Activated CD4-positive, alpha-beta T cell treated with anti-CD3 and anti-CD28 coated beads for 36 hours (primary cell): ENCODE results near the gene TUBGCP6. TPM values are rescaled to one million over a fixed set of nuclear protein-coding genes. Genes with fewer than 3 reads are reported as not detected.

Source experiments
- ATAC-seq: fragments of 200-7000 bp; cut with Tn5 transposase; one replicate; pipeline ENCODE4 v1.10.0; 2021; ENCODE audit warnings: mild to moderate bottlenecking, moderate library complexity
- CTCF ChIA-PET: fragments of 350-600 bp; sonication (Branson Sonifier 250); formaldehyde crosslinking; loops from one replicate; lab custom pipeline; 2021; ENCODE audit warnings: antibody characterized with exemption; lab: Charles Lee
- POLR2A ChIA-PET: fragments of 350-600 bp; sonication (Branson Sonifier 250); formaldehyde crosslinking; loops from one replicate; lab custom pipeline; 2021; ENCODE audit warnings: antibody characterized with exemption, inconsistent platforms; lab: Charles Lee
- DNase-seq: peaks from one replicate; pipeline ENCODE4 v3.0.0-alpha.2; 2020
- H3K27ac Mint-ChIP-seq: one replicate; pipeline ENCODE4 v1.8.0; 2021; ENCODE audit warnings: mixed read lengths
- H3K27me3 Mint-ChIP-seq: one replicate; pipeline ENCODE4 v1.8.0; 2021; ENCODE audit warnings: mixed read lengths
- H3K36me3 Mint-ChIP-seq: one replicate; pipeline ENCODE4 v1.8.0; 2021; ENCODE audit warnings: low read depth, mixed read lengths
- H3K4me1 Mint-ChIP-seq: one replicate; pipeline ENCODE4 v1.8.0; 2021; ENCODE audit warnings: mixed read lengths
- H3K4me3 Mint-ChIP-seq: one replicate; pipeline ENCODE4 v1.8.0; 2021; ENCODE audit warnings: mild to moderate bottlenecking, moderate library complexity, mixed read lengths
- H3K9me3 Mint-ChIP-seq: one replicate; pipeline ENCODE4 v1.8.0; 2021; ENCODE audit warnings: low read depth, mixed read lengths
- intact Hi-C, 2 experiments: fragments of 100-400 bp; cut with DNase I in 1 of 2; cut with micrococcal nuclease in 1 of 2; formaldehyde crosslinking; loops; one replicate each; pipeline versions ENCODE4 v1.14.2 to v1.15.1; 2022 to 2024; cut with DNase I, micrococcal nuclease
- total RNA-seq, 2 experiments: library from RNA; stranded (reverse); gene quantifications; one replicate each; pipeline ENCODE4 v1.2.3, GENCODE V29; 2021

Gene TUBGCP6
- total RNA-seq, 2 experiments from 2014 or later, result 42.2 to 49.2 TPM

- Mint-ChIP-seq H3K9me3 (no peaks in the 10 kb centered on the region), H3K36me3 (peaks cover 1% of the 10 kb centered on the region), H3K4me3 (no peak overlapping the region), H3K4me1 (peaks cover 7% of the 10 kb centered on the region), H3K27me3 (peaks cover 8% of the 10 kb centered on the region), H3K27ac (no peak overlapping the region)
- ChIA-PET CTCF (interaction anchor here (0.6 kb wide), 1 partner anchor 13 kb away, joined by 3 read pairs; no protein-coding TSS in a partner anchor), POLR2A (no interaction called here)
- intact Hi-C loops, result no loop called here
- no peak for ATAC-seq
- no peak for DNase-seq
These were observed 10.3 kb upstream of the TUBGCP6 start for GRCh38 chr22:50255099-50255498.

DNA sequence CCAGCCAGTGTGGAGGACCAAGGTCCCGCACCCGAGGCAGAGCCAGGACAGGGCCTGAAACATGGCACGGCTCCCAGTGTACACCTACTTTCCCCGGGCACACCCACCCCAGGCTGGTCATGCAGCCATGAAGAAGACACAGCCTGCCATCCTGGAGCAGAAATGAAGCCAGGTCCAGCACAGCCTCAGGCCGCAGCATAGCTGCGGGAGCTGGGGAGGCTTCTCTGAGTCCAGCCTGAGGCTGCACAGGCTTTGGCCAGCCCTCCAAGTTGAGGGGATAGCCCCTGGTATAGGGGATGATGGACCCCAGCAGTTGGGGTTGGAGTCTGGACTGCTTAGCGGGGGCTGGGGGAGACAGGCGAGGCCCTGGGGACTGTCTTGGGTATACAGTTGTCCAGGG, 9.1 kb upstream of the TUBGCP6 start:
- intact Hi-C loops, result no loop called here
- Mint-ChIP-seq H3K27me3 (peaks cover 4% of the 10 kb centered on the region), H3K27ac (no peak overlapping the region), H3K36me3 (peaks cover 1% of the 10 kb centered on the region), H3K4me3 (no peak overlapping the region), H3K4me1 (peaks cover 12% of the 10 kb centered on the region), H3K9me3 (no peaks in the 10 kb centered on the region)
- ChIA-PET CTCF (no interaction called here), POLR2A (no interaction called here)
- DNase-seq (no peak), ATAC-seq (no peak)

DNA sequence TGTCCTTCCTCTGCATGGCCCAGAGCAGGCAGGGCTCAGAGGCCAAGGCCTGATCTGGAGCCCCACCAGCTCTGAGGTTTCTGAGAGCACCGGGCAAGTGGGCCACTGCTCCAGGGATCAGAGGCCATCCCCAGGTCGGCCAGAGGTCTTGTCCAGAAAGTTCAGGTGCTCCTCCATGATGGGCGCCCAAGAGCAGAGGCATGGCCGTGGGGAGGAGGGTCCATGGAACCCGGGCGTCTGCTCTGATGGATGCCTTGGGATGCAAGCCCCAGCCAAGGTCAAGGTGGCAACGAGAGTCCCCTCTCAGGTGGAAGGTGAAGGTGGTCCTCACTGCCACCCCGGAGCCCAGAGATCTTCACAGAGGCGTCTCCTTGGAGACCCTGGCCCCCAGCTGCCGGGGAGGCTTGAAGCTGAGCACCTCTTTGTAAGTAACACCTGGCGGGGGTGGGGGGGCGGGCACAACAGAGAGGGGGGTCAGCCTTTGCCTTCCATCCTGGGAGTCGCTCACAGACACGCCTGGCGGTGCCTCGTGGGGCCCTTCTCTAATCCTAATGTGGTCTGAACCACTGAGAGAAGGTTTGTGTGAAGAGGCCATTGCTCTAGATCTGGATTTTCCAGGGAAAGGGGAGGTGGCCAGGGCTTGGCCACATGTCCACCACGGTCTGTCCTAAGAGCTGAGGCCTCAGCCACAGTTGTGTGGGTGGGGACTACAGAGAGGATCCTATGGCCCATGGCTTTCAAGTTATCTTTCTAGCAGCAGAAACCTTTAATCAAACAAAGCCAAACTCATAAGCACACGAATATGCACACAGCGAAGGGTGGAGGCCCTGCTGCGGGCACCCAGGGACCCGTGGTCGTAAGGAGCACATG, 8.5 kb upstream of the TUBGCP6 start:
- Mint-ChIP-seq H3K36me3 (peaks cover 1% of the 10 kb centered on the region), H3K27ac (no peak overlapping the region), H3K9me3 (no peaks in the 10 kb centered on the region), H3K4me3 (no peak overlapping the region), H3K4me1 (peaks cover 12% of the 10 kb centered on the region), H3K27me3 (no peaks in the 10 kb centered on the region)
- POLR2A ChIA-PET, result interaction anchor here (0.7 kb wide), 1 partner anchor 329 kb away, joined by 3 read pairs; the partner anchor contains the start of gene CHKB
- ATAC-seq (no peak), DNase-seq (no peak)
- intact Hi-C loops, result no loop called here
- CTCF ChIA-PET, result interaction anchor here (0.6 to 1.9 kb wide), 10 partner anchors 9 to 245 kb away, joined by 3 to 6 read pairs (median 3); partner anchors contain the start of gene DENND6B

GRCh38 chr22:50252082-50253045, 7.5 kb upstream of the TUBGCP6 start:
- CTCF ChIA-PET, result interaction anchor here (0.5 to 1.9 kb wide), 11 partner anchors 10 to 246 kb away, joined by 3 to 6 read pairs (median 3); partner anchors contain the start of gene DENND6B
- no peaks in the 10 kb centered on the region for H3K9me3 Mint-ChIP-seq
- intact Hi-C loops, result loop anchor here in 1 of 2 experiments (1.0 kb wide), 1 partner anchor 114 kb away; no protein-coding TSS in a partner anchor
- no peak overlapping the region for H3K4me3 Mint-ChIP-seq
- H3K36me3 Mint-ChIP-seq, result peaks cover 8% of the 10 kb centered on the region
- no peaks in the 10 kb centered on the region for H3K27me3 Mint-ChIP-seq
- DNase-seq, result peak; percentile 84
- POLR2A ChIA-PET, result interaction anchor here (0.7 kb wide), 1 partner anchor 330 kb away, joined by 3 read pairs; the partner anchor contains the start of gene CHKB
- H3K4me1 Mint-ChIP-seq, result peaks cover 18% of the 10 kb centered on the region
- peak; percentile 60 for ATAC-seq
- no peak overlapping the region for H3K27ac Mint-ChIP-seq

- Mint-ChIP-seq H3K36me3 (peaks cover 11% of the 10 kb centered on the region), H3K4me3 (peak overlapping the region; percentile 12), H3K4me1 (peaks cover 19% of the 10 kb centered on the region), H3K27ac (no peak overlapping the region), H3K27me3 (no peaks in the 10 kb centered on the region), H3K9me3 (no peaks in the 10 kb centered on the region)
- ATAC-seq (no peak), DNase-seq (no peak)
- intact Hi-C loops, result loop anchor here in 1 of 2 experiments (1.0 to 2.0 kb wide), 6 partner anchors 19 to 229 kb away; partner anchors contain the start of genes ADM2, DENND6B and MAPK11
- CTCF ChIA-PET, result interaction anchor here (0.7 to 1.9 kb wide), 7 partner anchors 10 to 290 kb away, joined by 3 to 12 read pairs (median 4); partner anchors contain the start of gene DENND6B
- POLR2A ChIA-PET, result interaction anchor here (0.6 to 0.8 kb wide), 2 partner anchors 43 to 65 kb away, joined by 3 read pairs; no protein-coding TSS in a partner anchor
These were observed 6.8 kb upstream of the TUBGCP6 start for GRCh38 chr22:50251477-50252081.

DNA sequence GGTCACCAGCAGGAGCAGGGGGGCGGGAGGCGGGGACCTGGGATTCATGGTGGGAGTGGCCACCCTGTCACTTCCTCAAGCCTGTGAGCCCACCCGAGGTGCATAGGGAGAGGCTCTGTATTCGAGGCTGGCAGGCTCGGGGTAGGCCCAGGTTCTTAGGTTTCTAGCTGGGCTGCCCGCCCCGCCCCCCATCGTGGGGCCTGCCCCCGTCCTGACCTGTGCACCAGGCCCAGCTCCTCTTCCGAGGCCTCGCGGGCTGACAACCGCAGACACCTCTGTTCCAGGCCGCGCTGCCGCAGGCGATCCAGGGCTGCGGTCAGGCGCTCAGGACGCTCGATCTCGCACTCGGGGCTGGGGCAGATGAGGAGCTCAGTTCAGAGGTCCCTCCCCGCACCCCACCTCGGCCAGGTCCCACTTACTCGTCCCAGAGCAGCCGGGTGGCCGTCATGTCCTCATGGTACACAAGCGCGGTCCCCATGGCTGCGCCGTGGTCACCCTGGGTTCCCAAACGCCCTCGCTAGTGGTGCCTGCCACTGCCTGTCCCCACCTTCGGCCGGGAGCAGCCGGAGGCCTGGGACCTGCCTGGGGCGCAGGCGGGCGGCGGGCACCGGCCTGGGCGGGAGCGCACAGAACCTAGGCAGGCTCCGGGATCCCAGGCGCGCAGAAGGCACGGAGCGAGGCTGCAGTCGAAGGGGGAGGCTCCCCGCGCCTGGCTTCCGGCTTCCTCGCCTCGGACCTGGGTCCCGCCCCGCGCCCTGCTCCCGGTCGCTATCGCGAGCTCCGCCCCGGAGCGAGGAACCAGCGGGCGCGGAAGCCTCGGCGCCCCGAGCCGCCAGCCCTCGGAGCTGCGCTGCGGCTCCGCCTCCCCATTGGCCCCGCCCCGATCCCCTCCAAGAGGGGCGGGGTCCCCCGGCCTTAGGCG, 6.0 kb upstream of the TUBGCP6 start, which contains the start of gene HDAC10:
Gene HDAC10 (minus strand): TSS at position 711 of the 922 bp plus-strand sequence. CDS start 233 bp downstream, at position 478.
- Mint-ChIP-seq H3K4me1 (peaks cover 19% of the 10 kb centered on the region), H3K9me3 (no peaks in the 10 kb centered on the region), H3K27ac (peak within 1 kb of the TSS; percentile 51), H3K27me3 (no peaks in the 10 kb centered on the region), H3K36me3 (peaks cover 11% of the 10 kb centered on the region), H3K4me3 (peak within 1 kb of the TSS; percentile 82)
- ChIA-PET POLR2A (interaction anchor here (0.6 to 0.8 kb wide), 2 partner anchors 42 to 66 kb away, joined by 3 read pairs; no protein-coding TSS in a partner anchor), CTCF (interaction anchor here (0.6 to 1.6 kb wide), 8 partner anchors 9 to 289 kb away, joined by 3 to 12 read pairs (median 3); partner anchors contain the start of gene SCO2)
- peak; percentile 94 for DNase-seq
- intact Hi-C loops, result loop anchor here in 1 of 2 experiments (1.0 to 2.0 kb wide), 5 partner anchors 19 to 230 kb away; partner anchors contain the start of genes ADM2, DENND6B and MAPK11
- peak; percentile 93 for ATAC-seq

DNA sequence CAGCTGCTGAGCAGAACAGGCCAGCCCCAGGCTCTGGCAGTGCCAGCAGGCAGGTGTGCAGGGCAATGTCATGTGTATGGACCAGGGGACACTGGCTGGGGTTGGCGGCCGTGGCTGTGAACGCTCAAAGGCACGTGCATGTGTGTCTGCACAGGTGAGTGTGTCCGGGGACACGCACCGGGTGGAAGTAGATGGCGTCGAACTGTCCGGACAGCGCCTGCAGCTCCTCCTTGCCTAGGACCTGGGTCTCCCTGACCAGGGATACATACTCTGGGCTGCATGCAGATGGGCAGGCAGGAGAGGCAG, 5.4 kb upstream of the TUBGCP6 start:
- POLR2A ChIA-PET, result no interaction called here
- Mint-ChIP-seq H3K4me3 (peak overlapping the region; percentile 82), H3K27me3 (no peaks in the 10 kb centered on the region), H3K36me3 (peaks cover 11% of the 10 kb centered on the region), H3K4me1 (peaks cover 19% of the 10 kb centered on the region), H3K27ac (no peak overlapping the region), H3K9me3 (no peaks in the 10 kb centered on the region)
- CTCF ChIA-PET, result interaction anchor here (0.6 to 1.6 kb wide), 4 partner anchors 9 to 275 kb away, joined by 3 to 12 read pairs (median 4); partner anchors contain the start of gene SCO2
- ATAC-seq (no peak), DNase-seq (no peak)
- intact Hi-C loops, result loop anchor here in 1 of 2 experiments (2.0 kb wide), 1 partner anchor 231 kb away; the partner anchor contains the start of gene ADM2

DNA sequence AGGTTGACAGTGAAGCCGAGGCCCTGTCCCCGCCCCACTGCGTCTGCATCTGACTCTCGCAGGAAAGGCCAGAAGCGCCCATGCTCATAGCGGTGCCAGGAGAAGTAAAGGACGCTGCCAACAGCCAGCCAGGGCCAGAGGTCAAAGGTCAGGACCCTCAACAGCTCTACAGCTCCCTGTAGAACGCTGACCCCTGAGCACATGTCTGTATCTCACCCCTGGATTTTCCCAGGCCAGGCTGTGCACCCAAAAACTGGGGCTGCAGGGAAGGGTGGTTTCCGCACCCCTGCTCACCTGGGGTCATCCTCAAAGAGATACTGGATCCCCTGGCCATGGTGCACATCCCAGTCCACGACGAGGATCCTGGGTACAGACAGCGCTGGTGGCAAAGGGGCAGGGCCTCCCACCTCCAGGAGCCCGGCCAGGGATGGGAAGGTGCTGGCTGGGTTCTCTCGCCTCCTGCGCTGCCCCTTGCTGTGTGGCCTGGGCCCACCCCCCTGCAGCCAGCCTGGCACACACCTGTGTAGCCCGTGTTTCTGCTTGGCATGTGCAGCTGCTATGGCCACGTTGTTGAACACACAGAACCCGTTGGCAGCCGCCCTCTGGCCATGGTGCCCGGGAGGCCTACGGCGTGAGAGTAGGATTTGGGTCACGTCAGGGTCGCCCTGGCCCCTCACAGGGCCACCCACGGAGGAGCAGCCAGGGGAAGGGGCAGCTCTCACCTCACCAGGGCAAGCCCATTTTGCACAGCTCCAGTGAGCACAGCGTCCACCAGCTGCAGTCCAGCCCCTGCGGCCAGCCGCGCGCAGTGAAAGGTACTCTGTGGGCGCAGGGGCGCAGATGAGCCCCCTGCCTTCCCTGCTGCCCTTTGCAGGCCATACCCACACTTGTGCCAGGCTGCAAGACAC, 4.8 kb upstream of the TUBGCP6 start:
- no peak for ATAC-seq

More for the DNA sequence above, 4.8 kb upstream of the TUBGCP6 start:
- H3K36me3 Mint-ChIP-seq, result peaks cover 14% of the 10 kb centered on the region
- no peak overlapping the region for H3K27ac Mint-ChIP-seq
- H3K9me3 Mint-ChIP-seq, result no peaks in the 10 kb centered on the region
- DNase-seq, result no peak
- peak overlapping the region; percentile 82 for H3K4me3 Mint-ChIP-seq
- no peaks in the 10 kb centered on the region for H3K27me3 Mint-ChIP-seq
- H3K4me1 Mint-ChIP-seq, result peaks cover 22% of the 10 kb centered on the region
- POLR2A ChIA-PET, result no interaction called here
- CTCF ChIA-PET, result interaction anchor here (0.6 to 0.8 kb wide), 2 partner anchors 84 to 276 kb away, joined by 3 to 4 read pairs; partner anchors contain the start of gene SCO2
- intact Hi-C loops, result loop anchor here (2.0 to 10.0 kb wide), 2 partner anchors 231 to 255 kb away; partner anchors contain the start of genes ADM2 (in 1 of the 2), LMF2 (in 1 of the 2) and NCAPH2 (in 1 of the 2)
